GM23248 (cell line): ENCODE measurements around the gene CST6. TPM values are rescaled to one million over a fixed set of nuclear protein-coding genes. Genes with fewer than 3 reads are reported as not detected.

ENCODE experiments used
- DNase-seq: peaks from one replicate; pipeline ENCODE4 v3.0.0-alpha.2; 2015
- H2AFZ ChIP-seq: fragments of 200-600 bp; sonication (generic); 2 replicates; pipeline ENCODE4 v1.6.1; 2016; ENCODE audit warnings: antibody characterized with exemption
- H3F3A ChIP-seq: fragments of 200-600 bp; sonication (generic); 2 replicates; pipeline ENCODE4 v1.6.1; 2016; ENCODE audit warnings: mild to moderate bottlenecking, antibody characterized with exemption, mixed run types; ENCODE audit not compliant: insufficient read depth
- H3K27ac ChIP-seq: fragments of 200-600 bp; sonication (generic); 2 replicates; pipeline ENCODE4 v1.5.1; 2016; ENCODE audit warnings: mild to moderate bottlenecking
- H3K27me3 ChIP-seq: fragments of 200-600 bp; sonication (generic); replicated peaks from 2 replicates; pipeline ENCODE4 v1.6.1; 2016; ENCODE audit warnings: mild to moderate bottlenecking; ENCODE audit not compliant: insufficient read depth
- H3K36me3 ChIP-seq: fragments of 200-600 bp; sonication (generic); 2 replicates; pipeline ENCODE4 v1.6.1; 2016; ENCODE audit warnings: low read depth, mild to moderate bottlenecking
- H3K4me1 ChIP-seq: fragments of 200-600 bp; sonication (generic); 2 replicates; pipeline ENCODE4 v1.6.1; 2016; ENCODE audit warnings: mild to moderate bottlenecking; ENCODE audit not compliant: insufficient read depth
- H3K4me2 ChIP-seq: fragments of 200-600 bp; sonication (generic); one replicate; pipeline ENCODE4 v1.6.1; 2016; ENCODE audit warnings: mild to moderate bottlenecking; ENCODE audit not compliant: unreplicated experiment
- H3K4me3 ChIP-seq: fragments of 200-600 bp; sonication (generic); 2 replicates; pipeline ENCODE4 v1.5.1; 2016; ENCODE audit warnings: mild to moderate bottlenecking
- H3K79me2 ChIP-seq: fragments of 200-600 bp; sonication (generic); 2 replicates; pipeline ENCODE4 v1.6.1; 2016; ENCODE audit warnings: mild to moderate bottlenecking; ENCODE audit not compliant: insufficient read depth
- H3K9ac ChIP-seq: fragments of 200-600 bp; sonication (generic); 2 replicates; pipeline ENCODE4 v1.6.1; 2016; ENCODE audit warnings: mild to moderate bottlenecking
- H3K9me2 ChIP-seq: fragments of 200-600 bp; sonication (generic); 2 replicates; pipeline ENCODE4 v1.6.1; 2016; ENCODE audit warnings: mixed run types, mild to moderate bottlenecking, moderate library complexity; ENCODE audit not compliant: insufficient read depth
- H3K9me3 ChIP-seq: fragments of 200-600 bp; sonication (generic); one replicate; pipeline ENCODE4 v1.6.1; 2017; ENCODE audit warnings: low read depth
- H4K20me1 ChIP-seq: fragments of 200-600 bp; sonication (generic); 2 replicates; pipeline ENCODE4 v1.6.0; 2016; ENCODE audit not compliant: insufficient read depth
- EZH2 ChIP-seq: fragments of 200-600 bp; sonication (generic); IDR thresholded peaks from 2 replicates; pipeline ENCODE4 v1.6.1; 2018; ENCODE audit warnings: antibody characterized with exemption, mild to moderate bottlenecking; ENCODE audit not compliant: insufficient read depth, poor library complexity, severe bottlenecking
- EZH2phosphoT487 ChIP-seq: fragments of 200-600 bp; sonication (generic); IDR thresholded peaks from 2 replicates; pipeline ENCODE4 v1.6.1; 2018; ENCODE audit warnings: antibody characterized with exemption, moderate library complexity, mild to moderate bottlenecking, low read depth; ENCODE audit not compliant: insufficient read depth
- WGBS, 2 experiments: methylation state at CpG; one replicate each; pipeline ENCODE4 v1.1.6; 2015 to 2017; ENCODE audit warnings: low lambda C conversion rate in 2 of 2, low coverage in 1 of 2; ENCODE audit errors: missing lambda C conversion rate in 2 of 2; 5-methylcytosine and 5-hydroxymethylcytosine counted together
- in situ Hi-C: fragments of 300-500 bp; cut with MboI; formaldehyde crosslinking; loops from 2 replicates; pipeline ENCODE4 v1.15.0; 2020
- polyA plus RNA-seq: library from polyadenylated mRNA; unstranded; fragments of >200 nt; fragmentation: Nextera tagmentation; extraction: Ambion mirVana; gene quantifications from 2 replicates; pipeline ENCODE4 v1.2.1, GENCODE V29; 2016
- total RNA-seq: library from RNA; depleted of rRNA; stranded (reverse); fragments of >200 nt; shearing (Covaris generic); gene quantifications from 2 replicates; pipeline ENCODE4 v1.2.3, GENCODE V29; 2014

The CST6 gene
- total and polyA plus RNA-seq, 2 experiments from 2014 or later = 21.9 to 35.1 TPM

DNA sequence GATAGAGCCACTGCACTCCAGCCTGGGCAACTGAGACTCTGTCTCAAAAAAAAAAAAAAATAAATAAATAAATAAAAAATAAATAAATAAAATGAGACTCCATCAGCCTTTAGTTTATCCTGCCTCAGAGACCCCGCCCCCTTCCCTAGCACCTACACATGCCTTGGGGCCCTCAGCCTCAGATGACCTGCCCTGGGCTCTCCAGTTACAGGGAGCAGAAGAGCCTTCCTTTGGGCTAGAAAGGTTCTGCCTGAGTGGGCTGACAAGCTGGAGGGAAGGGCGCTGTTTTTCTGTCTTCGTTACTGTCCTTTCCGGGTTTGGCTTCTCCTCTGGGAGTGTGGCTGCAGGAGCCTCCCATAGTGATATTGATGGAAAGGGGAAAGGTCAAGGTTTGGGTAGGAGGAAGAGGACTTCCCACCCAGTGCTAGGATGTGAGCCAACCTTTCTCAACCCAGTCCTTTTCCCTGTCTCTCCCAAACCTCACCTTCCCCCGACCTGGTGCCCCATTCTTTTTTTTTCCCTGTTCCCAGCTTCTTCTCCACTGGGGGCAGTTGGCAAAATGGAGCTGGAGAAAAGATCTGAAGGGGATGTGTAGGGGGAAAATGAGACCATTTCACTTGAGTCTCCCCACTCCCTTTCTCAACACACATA, 38.9 kb downstream of the CST6 start:
- peak overlapping the region; percentile 79 for H2AFZ ChIP-seq
- peak overlapping the region; percentile 64 for H3K4me2 ChIP-seq
- in situ Hi-C loops = no loop called here
- H4K20me1 ChIP-seq = no peaks in the 10 kb centered on the region
- H3K9me3 ChIP-seq = no peaks in the 10 kb centered on the region
- TF ChIP-seq EZH2phosphoT487 (no peak), EZH2 (no peak)
- peaks cover 10% of the 10 kb centered on the region; the same call in 1 of the 2 replicates for H3F3A ChIP-seq
- peak overlapping the region; percentile 80 for H3K27ac ChIP-seq
- H3K4me1 ChIP-seq = peaks cover 22% of the 10 kb centered on the region
- DNase-seq = peak; percentile 22
- H3K36me3 ChIP-seq = peaks cover 11% of the 10 kb centered on the region
- no peaks in the 10 kb centered on the region for H3K9me2 ChIP-seq
- peak overlapping the region; percentile 97 for H3K9ac ChIP-seq
- 96 to 100% methylated on average over 5 of the region's 5 CpGs for WGBS, 2 experiments
- H3K79me2 ChIP-seq = peaks cover 35% of the 10 kb centered on the region
- H3K27me3 ChIP-seq = no peaks in the 10 kb centered on the region
- H3K4me3 ChIP-seq = no peak overlapping the region; the same call in 1 of the 2 replicates

GRCh38 chr11:66051371-66051765, 39.6 kb downstream of the CST6 start:
- no peak for DNase-seq
- Histone ChIP-seq H3K27me3 (no peaks in the 10 kb centered on the region), H3F3A (peaks cover 15% of the 10 kb centered on the region; the same call in 1 of the 2 replicates), H2AFZ (peak overlapping the region; percentile 79), H3K4me3 (peak overlapping the region; percentile 97), H3K27ac (peak overlapping the region; percentile 80), H3K9me3 (no peaks in the 10 kb centered on the region), H4K20me1 (no peaks in the 10 kb centered on the region), H3K9me2 (no peaks in the 10 kb centered on the region), H3K9ac (peak overlapping the region; percentile 97), H3K36me3 (peaks cover 16% of the 10 kb centered on the region), H3K79me2 (peaks cover 42% of the 10 kb centered on the region), H3K4me1 (peaks cover 22% of the 10 kb centered on the region), H3K4me2 (peak overlapping the region; percentile 64)
- TF ChIP-seq EZH2phosphoT487 (no peak), EZH2 (no peak)
- in situ Hi-C loops = no loop called here
- WGBS, 2 experiments = 17 to 22% methylated on average over 12 of the region's 12 CpGs

- H2AFZ ChIP-seq = peak within 1 kb of the TSS; percentile 79
- peaks cover 22% of the 10 kb centered on the region for H3K4me1 ChIP-seq
- TF ChIP-seq EZH2phosphoT487 (no peak), EZH2 (no peak)
- H3K27ac ChIP-seq = peak within 1 kb of the TSS; percentile 80
- DNase-seq = peak; percentile 98
- peak within 1 kb of the TSS; percentile 97 for H3K9ac ChIP-seq
- H3K4me2 ChIP-seq = peak within 1 kb of the TSS; percentile 94
- peaks cover 22% of the 10 kb centered on the region for H3K36me3 ChIP-seq
- H3K9me2 ChIP-seq = no peaks in the 10 kb centered on the region
- peaks cover 15% of the 10 kb centered on the region; the same call in 1 of the 2 replicates for H3F3A ChIP-seq
- H3K4me3 ChIP-seq = peak within 1 kb of the TSS; percentile 97
- H4K20me1 ChIP-seq = no peaks in the 10 kb centered on the region
- no peaks in the 10 kb centered on the region for H3K9me3 ChIP-seq
- H3K27me3 ChIP-seq = no peaks in the 10 kb centered on the region
- WGBS, 2 experiments = 1% methylated on average over 64 to 83 of the region's 84 CpGs
- peaks cover 48% of the 10 kb centered on the region for H3K79me2 ChIP-seq
- in situ Hi-C loops = no loop called here
Observed at GRCh38 chr11:66051766-66052663, 40.2 kb downstream of the CST6 start, which contains the start of gene SF3B2. TSS of gene SF3B2 (plus strand) at chr11:66052364. CDS start at chr11:66052385, 21 bp downstream.

DNA sequence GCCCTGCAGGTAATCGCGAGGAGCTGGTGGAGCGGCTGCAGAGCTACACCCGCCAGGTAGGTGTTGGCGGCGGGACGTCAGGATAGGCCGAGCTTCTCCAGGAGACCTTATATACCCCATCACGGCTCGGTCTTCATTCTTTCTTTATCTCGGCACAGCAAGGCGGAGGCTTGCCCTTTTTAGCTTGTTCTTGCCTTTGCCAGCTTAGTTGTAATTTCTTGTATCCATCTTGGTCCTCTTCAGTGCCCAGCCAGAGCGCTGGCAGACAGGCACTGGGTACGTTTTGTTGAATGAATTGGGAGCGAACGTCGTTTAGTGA, 40.8 kb downstream of the CST6 start:
- Histone ChIP-seq H3K9me2 (no peaks in the 10 kb centered on the region), H3F3A (peaks cover 15% of the 10 kb centered on the region; the same call in 1 of the 2 replicates), H3K4me2 (peak overlapping the region; percentile 94), H3K27ac (peak overlapping the region; percentile 80), H3K4me1 (peaks cover 22% of the 10 kb centered on the region), H3K9me3 (no peaks in the 10 kb centered on the region), H3K79me2 (peaks cover 55% of the 10 kb centered on the region), H4K20me1 (no peaks in the 10 kb centered on the region), H3K27me3 (no peaks in the 10 kb centered on the region), H3K9ac (peak overlapping the region; percentile 97), H3K36me3 (peaks cover 27% of the 10 kb centered on the region), H2AFZ (peak overlapping the region; percentile 67), H3K4me3 (peak overlapping the region; percentile 97)
- in situ Hi-C loops = no loop called here
- TF ChIP-seq EZH2 (no peak), EZH2phosphoT487 (no peak)
- DNase-seq = no peak
- WGBS, 2 experiments = 0 to 1% methylated on average over 15 to 17 of the region's 17 CpGs
